ENCODE results near the gene LIPF.
"Not testable (repeated sequence)": the region's sequence is repeated elsewhere in the genome, so short reads cannot be mapped to it uniquely, and the experiment has no call there.

The LIPF gene

DNA sequence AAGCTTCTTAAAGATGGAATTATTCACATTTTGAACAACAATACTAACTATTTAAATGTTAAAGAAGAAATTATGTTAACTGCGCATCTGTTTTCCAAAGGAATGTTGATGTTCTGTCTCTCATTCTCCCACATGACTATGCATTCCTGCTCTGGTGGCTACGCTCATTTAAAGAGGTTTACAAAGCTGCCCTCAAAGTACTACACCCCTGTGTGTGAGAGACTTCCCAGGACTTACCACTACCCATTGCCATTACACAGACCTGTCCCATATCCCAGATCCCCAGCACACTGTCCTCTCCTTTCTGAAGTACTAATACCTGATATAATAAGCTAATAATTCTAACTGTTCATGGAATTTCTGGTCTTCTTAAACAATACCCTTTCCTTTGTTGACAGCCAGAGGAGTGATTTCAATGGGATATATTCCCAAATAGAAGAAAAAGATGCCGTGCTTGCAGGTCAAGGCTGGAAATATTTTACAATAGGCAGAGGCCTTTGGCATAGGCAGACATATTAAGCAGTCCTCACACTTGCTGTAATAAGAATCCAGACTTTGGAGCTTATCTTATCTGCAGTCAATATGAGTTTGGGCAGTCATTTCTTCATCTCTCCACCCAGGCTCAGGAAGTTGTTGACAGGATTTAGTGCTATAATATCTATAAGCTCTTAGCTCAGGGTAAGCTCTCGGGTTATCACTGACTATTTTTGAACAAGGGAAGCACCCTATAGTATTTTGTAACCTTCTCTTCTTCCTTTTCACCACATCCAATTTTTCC is 12.2 kb downstream of the LIPF start:
- DNase-seq (ENCODE audit: low read depth) = no peak

DNA sequence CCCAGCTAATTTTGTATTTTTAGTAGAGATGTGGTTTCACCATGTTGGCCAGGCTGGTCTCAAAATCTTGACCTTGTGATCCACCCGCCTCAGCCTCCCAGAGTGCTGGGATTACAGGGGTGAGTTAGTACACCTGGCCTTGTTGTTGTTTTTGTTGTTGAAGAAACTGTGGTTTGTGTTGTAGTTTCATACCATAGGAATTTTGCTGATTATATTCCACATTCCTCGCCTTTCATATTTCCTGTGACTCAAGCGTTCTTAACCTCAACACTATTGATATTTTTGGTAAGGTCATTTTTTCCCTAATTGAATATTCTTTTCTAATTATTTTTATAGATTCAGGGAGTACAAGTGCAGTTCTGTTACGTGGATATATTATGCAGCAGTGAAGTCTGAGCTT is 16.7 kb downstream of the LIPF start:
- no peak for DNase-seq (ENCODE audit: low read depth)

DNA sequence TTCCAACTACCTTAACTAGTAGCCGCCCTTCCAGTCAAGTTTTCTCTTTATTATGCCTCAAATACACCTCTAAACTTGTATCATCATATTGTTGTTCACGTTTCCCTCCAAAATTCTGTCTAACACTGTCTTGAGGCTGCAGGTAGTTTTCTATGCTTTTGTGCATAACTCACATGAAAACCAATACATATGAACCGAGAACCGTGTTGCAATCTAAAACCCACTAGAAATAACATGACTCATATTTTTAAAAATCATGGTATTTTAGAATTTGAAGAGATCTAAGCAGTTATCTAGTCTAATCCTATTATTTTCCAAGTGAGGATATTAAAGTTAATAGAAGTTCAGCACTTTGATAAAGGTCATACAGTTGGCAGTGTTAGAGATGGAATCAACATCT is 18.2 kb downstream of the LIPF start:
- no peak for DNase-seq (ENCODE audit: low read depth)

DNA sequence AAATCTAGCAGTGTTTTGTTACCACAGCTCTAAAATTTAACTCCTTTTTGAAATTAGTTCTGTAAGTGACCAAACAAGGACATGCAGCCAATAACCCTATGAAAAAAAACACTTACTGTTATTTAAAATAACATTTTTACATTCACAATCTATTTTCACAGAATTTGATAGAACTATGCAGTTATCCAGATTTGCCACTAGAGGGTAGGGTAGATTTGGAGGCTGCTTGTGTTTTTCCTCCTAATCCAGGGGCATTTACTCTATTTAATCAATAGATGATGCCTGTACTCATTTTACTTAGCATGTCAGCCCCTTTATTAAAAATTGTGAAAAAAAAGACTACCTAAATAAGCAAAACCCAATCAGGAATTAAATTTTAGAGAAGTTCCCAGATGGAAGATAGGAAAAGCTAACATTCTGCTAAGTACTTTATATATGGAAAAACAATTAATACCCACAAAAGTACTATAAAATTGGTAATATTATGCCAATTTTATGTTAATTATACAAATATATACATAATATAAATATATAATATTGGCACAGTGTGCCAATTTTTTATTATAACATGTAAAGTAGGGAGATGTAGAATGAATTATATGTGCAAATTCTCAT is 23.7 kb downstream of the LIPF start:
- no peak for DNase-seq (ENCODE audit: low read depth)

DNA sequence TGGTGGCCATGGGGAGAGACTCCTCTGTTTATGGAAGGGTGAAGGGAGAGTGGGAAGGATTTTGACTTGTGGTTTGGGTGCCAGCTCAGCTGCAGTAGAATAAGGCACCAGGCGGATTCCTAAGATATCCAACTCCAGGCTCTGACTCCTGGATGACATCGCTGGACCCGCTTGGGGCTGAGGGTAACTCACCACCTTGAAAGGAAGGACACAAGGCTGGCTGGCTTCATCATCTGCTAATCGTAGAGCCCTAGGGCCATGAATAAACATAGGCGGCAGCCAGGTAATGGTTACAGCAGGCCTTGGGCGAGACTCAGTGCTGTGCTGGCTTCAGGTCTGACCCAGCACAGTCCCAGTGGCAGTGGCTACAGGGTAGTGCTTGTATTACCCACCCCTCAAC is 25.1 kb downstream of the LIPF start:
- no peak for DNase-seq (ENCODE audit: low read depth)

DNA sequence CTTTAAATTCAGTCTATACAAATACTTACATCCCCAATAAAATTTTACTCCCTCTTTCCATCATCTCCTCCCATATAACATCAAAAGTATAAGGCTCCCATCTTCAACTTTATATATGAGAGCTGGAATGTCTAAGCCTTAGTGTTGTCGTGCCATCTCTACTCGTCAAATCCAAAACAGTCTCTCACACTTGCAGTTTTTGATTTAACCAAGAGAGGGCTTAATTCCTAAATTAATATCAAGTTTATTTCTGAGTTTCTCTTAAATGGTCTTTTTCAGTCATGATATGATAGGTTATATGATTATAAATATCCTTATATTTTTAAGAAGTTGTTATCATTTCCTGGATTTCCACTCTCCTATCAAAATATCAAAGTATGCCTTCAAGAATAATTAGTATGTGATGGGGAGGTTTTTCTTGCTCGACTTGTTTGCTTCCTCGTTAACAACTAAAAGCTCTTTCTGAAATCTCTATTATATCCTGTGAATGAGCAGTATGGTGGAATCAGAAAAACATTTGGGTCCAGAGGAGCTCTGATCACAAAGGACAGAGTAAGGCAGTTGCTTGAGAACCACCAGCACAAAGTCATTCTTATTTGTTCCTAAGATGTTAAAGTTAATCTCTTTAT is 29.3 kb downstream of the LIPF start:
- DNase-seq (ENCODE audit: low read depth) = no peak

DNA sequence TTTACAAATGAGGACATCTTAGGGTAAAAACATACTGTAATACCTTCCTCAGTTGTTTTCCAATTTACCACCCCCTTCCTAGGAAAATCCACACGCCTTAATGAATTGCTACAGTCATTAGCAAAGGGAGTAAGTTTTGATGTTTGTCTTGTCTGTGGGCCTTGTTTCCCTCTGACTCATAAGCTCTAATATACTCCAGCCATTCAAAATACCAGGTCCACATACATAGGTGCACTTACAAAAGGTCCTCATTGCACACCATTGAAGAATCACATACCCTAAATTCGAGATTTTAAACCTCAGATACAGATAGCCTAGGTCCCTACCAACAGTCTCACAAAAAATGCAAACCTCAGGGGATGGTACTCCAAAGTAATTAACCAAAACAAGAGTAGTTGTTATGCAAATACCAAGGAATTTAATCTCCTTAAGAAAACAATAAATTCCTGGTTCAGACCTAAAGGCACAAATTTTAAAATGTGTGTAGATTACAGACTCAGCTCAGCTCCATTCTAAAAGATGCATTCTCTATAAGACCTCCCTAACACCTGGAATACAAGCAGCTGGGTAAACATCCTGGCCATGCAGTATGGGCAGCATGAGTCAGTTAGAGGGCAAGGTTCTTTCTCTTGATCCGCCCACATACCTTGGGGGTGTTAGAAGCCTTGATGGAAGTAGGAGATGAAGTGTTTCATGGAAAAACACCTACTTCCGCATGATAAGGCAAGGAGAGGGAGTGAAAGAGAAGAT is 38.8 kb downstream of the LIPF start:
- no peak for DNase-seq (ENCODE audit: low read depth)

DNA sequence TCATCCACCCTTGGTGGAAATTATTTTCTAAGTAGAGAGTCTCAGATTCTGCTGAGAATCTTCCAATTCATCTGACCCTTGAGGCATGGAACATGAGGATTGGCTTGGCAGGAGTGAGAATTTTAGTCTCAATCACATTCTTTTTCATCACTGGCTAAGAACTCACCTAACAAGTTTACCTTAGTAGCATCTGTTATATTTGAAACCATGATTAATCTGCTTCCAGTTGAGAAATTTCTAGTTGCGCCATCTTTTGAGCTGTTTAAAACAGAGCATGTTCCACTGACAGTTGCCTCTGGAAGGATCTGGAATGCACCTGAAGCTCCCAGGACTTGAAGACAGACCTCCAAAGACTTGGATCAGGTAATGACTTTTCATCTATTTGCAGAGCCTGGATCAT is 41.7 kb downstream of the LIPF start, which contains the start of gene LIPK:
Gene LIPK, plus strand, starts transcription at position 292 of the 400 bp plus-strand sequence. CDS start 18,295 bp downstream, outside the sequence.
- DNase-seq (ENCODE audit: low read depth) = no peak

DNA sequence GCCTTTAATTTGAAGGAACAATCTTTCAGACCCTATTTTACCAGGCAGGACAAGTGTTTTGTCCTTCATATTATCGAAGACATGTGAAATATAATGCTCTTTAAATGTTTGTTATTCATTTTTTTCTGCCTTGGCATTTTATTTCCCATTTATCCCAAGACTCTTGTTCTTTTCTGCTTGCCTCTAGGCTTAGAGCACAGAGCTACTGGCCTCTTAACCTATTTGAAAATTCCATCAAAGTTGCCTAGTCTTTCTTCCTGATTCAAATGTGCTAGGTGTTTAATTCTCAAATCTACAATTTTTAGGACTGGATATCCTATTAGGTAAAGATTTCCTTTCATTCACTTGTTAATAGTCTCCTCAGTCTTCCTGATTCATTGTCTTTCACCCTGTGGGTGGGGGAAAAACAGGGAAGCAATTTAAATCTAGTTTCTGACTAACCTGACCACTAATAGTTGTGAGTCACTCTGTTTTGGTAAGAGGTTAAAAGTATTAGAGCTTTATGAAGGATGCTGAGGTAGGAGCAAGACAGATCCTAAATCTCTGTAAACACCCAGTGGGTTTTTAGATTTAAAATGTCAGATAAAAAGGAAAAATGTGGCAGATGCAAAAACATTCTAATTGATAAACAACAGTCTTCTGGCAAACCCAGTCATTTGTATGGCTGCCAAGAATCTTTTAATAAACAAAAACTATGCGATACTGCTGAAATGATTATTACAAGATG is 43.4 kb downstream of the LIPF start:
- DNase-seq (ENCODE audit: low read depth) = no peak

DNA sequence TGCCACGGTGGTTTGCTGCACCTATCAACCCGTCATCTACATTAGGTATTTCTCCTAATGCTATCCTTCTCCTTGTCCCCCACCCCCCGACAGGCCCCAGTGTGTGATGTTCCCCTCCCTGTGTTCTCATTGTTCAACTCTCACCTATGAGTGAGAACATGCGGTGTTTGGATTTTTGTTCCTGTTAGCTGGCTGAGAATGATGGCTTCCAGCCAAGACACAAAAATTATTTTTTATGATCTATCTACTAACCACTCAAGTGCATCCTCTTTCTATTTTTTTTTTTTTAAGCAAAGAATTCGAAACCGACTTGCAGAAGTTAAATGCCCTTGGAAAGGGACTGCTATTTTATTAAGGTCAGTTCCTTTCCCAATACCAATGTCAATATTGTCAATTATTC is 45.1 kb downstream of the LIPF start:
- not testable (repeated sequence) for DNase-seq (ENCODE audit: low read depth)

DNA sequence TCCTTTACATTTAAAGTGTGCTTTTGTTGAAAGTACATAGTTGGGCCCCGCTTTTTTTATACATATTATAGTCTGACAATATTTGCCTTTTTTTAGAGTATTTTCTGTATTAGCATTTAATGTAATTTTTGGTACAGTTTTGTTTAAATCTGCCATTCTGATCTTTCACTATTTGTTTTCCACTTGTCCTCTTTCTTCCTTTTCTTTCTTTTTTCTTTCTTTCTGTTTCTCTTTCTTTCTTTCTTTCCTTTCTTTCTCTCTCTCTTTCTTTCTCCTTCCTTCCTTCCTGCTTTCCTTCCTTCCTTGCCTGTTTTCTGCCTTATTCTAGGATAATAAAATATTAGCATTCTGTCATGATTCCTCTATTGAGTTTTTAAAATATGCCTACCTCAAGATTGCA is 51.3 kb downstream of the LIPF start:
- no peak for DNase-seq (ENCODE audit: low read depth)

DNA sequence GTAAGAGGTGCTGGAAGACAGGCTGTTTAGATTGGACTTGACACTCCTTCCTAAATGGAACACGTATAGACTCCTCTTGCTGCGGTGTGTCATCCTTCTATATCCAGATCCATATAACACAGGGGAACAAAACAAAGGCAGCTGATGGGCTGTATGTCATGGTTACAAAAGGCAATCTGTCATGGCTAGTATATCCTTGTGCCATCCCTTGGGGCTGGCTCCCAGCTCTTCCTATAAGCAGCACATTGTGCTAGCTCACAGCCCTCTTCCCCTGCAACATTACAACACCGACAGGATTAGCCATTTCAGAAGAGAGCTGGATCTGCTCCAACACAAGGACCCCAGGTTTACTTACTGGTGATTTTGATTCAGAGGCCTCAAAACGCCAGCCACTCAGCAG is 57.1 kb downstream of the LIPF start:
- no peak for DNase-seq (ENCODE audit: low read depth)

DNA sequence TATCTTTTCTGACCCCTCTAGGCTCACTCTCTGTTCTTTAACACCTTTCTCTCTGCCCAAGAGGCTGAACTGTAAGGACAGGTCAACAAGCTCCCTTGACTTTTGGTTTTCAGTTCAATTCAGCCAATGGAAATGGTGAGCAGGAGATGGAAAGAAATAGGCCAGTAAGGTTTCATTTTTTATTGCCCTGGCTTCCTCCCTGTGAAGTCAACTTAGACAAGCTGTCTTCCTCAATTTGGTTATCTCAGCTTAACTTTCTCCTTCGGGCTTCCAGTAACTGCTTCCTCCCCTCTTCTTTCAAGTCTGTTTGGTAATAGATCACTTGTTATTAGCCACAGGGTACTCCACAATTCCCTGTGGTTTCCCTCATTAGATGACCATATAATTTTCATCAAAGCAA is 61.6 kb downstream of the LIPF start:
- DNase-seq (ENCODE audit: low read depth) = no peak

DNA sequence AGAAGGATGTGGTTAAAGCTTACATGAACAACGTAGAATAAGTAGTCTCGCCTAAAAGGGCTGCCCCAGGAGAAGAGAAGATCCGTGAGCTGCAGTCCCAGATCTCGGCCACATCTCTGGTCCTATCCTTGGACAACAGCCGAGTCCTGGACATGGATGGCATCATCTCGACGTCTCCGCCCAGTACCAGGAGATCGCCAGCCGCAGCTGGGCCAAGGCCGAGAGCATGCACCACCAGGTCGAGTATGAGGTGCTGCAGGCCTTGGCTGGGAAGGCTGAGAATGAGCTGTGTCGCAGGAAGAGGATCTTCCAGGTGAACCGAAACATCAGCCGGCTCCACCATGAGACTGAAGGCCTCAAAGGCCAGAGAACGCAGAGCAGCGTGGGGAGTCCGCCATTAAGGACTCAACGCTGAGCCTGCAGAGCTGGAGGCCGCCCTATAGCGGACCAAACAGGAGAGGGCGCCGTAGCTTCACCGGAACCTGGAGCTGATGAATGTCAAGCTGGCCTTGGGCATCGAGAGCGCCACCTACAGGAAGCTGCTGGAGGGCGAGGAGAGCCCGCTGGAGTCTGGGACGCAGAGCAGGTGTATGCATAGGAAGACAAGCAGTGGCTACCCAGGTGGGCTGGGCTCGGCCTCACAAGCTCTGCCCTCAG is 64.0 kb downstream of the LIPF start:
- DNase-seq (ENCODE audit: low read depth) = peak; percentile 2

Measured in activated T-helper 1 cell treated with Interleukin-2 at 50 U/mL for 16 hours (primary cell).